Activated CD8-positive, alpha-beta memory T cell treated with anti-CD3 and anti-CD28 coated beads, Interleukin-2, amount 50 U/mL, for 48 hours (primary cell): Measurements from ENCODE around the gene SLC35F2.
"Not testable (repeated sequence)": the region's sequence is repeated elsewhere in the genome, so short reads cannot be mapped to it uniquely, and the experiment has no call there.

Experiments used
- DNase-seq: peaks from one replicate; pipeline ENCODE4 v3.0.0-alpha.2; 2020

The SLC35F2 gene

DNA sequence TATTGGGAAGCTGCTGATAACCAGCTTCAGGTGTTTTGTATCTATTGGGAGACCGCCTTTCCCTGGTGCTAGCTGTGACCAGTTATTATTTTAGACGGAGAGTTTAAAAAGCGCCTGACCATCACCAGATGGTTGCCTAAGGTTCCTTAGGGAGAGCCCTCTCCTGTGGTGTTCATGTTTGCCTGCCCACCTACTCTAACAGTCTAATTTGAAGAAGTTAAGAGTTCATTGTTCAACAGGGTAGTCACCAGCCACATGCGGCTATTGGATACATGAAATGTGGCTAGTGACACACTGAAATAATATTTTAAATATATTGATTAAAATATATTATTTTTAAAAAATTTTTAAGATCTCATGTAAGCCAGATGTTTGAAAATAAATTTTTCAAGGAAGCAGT, 75.5 kb downstream of the SLC35F2 start:
- DNase-seq, result no peak

DNA sequence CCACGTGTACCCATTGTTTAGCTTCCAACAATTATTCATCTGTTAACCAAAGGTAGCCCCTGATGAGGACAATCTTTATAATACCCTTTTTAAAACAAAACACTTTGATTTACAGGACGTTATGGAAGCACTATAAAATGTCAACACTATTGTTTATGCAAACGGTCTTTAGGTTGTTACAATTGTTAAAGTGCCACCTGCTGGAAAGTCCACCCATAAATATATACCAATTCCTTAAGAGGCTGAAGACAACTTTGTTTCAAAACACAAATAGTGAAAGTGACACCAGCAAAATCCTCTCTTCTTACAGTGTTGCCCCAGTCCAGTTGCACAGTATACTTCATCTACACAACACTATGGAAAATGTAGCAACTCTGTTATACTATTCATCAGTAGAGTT, 77.8 kb downstream of the SLC35F2 start:
- no peak for DNase-seq

DNA sequence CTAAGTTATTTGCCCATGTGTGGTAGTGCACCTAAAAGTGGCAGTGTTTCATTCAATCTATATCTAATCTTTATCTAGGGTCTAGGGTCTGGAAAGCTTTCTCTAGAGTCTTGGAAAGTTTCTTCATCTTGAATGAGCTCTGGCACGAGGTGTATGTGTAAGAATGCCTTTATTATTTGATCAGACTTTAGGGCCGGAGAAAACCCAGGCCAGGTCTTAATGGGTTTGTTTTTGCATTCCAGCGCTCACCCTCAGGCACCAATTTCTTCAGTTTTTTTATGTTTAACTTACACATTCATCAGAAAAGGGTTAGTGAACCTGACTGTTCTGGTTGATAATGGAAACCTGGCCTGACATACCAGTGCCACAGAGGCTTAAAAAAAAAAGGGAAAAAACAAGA, 78.5 kb downstream of the SLC35F2 start:
- no peak for DNase-seq

DNA sequence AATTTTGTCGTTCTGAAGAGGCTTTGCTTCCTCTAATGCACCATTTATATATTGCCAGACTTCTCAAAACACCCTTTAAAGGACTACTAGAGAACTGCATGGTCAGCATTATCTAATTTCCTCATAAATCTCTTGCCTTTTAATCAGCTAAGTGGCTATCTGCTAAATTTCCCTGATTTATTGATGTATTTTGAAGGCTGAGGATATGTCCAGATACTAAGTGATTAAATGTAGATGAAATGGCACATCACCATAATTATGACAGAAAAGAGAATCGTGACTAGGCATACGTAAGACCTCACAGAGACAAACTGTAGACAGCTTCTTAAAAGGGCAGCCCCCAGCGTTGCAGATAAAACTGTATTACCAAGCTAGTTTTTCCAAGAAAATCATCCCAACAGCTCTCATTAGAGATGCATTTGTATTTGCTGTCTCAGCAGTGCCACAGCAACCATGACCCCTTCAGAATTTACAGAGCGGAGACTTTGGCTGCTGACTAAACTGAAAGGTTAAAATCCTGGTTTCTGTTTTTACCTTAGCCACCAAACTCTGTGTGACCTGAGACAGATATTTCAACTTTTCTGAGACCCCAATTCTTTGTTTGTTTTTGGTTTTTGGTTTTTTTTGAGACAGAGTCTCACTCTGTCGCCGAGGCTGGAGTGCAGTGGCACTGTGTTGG, 79.6 kb downstream of the SLC35F2 start:
- no peak for DNase-seq

DNA sequence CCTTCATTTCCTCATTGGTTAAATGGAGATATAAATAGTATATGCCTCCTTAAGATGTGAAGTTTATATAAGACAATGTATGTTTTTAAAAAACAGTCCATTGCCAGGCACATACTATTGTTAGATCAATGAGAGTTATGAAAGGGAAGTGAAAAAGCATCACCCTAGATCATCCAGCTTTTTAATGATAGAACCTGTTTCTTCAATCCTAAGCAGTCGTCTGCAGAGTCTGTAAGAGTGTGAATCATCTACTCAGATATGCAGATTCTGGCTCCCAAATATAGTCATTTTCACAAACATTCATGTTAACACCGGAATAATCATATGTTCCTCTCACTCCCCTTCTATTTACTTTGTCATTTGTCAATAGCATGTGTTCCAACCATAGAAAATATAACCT, 81.5 kb downstream of the SLC35F2 start:
- no peak for DNase-seq

DNA sequence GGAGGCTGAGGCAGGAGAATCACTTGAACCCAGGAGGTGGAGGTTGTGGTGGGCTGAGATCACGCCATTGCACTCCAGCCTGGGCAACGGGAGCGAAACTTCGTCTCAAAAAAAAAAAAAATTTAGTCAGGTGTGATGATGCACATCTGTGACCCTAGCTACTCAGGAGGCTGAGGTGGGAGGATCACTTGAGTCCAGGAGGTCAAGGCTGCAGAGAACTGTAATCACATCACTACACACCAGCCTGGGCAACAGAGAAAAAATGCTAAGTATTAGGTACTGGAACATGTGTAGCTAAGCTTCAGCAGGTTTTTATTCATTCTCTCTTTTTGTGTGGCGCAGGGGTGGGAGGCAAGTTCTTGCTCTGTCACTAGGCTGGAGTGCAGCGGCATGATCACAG, 82.5 kb downstream of the SLC35F2 start:
- DNase-seq, result no peak

DNA sequence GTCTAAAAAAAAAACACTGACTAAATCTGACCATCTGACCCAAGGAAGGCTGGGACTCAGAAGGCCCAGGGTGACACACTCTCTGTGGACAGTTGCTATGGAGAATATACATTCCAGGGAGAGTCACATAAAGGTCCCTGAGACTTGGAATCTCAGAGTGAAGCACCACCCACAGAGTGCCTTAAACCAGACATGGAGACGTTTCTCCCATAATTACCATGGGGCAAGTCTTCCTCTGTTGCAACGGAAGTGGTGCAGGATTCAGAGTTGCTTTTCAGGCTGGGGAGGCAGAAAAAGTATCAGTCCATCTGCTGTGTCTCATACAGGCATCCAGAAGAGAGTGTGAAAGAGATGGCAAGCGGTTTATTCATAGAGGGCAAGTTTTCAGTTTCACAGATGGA, 88.0 kb downstream of the SLC35F2 start:
- DNase-seq, result no peak

DNA sequence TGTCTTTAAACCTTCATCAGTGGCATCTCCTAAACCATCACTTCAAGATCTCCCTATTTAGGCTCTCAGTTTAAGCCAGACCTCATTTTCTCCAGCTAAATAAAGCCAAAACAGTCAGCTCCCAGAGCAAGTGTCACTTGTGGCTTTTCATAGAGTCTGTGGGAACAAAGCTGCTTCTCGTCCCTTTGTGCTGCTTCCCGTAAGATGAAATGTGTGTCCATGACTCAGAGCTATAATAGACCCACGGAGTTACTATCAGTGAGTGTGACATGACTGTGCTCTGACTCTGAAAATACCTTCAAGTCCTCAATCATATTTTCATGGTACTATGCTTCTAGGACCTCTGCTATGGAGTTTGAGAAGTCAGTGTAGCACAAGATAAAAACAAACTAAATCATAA, 89.4 kb downstream of the SLC35F2 start:
- DNase-seq, result no peak

DNA sequence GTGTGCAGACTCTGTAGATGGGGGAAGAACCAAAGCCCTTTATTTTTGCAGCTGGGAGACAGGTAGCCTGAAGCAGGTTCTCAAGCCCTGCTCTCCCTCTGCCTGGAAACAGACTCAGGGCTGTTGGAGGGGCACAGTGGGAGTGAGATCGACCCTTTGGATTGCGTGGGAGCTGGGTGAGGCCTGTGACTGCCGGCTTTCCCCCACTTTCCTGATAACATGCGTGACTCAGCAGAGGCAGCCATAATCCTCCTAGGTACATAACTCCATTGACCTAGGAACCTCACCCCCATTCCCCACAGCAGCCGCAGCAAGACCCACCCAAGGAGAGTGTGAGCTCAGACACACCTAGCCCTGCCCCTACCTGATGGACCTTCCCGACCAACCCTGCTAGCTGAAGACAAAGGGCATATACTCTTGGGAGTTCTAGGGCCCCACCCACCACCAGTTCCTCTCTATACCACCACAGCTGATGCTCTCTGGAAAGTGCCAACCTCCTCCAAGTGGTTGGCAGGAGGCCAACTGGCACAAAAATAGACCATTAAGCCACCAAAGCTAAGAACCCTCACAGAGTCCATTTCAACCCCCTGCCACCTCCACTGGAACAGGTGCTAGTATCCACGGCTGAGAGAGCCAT, 99.8 kb downstream of the SLC35F2 start:
- DNase-seq, result not testable (repeated sequence)

DNA sequence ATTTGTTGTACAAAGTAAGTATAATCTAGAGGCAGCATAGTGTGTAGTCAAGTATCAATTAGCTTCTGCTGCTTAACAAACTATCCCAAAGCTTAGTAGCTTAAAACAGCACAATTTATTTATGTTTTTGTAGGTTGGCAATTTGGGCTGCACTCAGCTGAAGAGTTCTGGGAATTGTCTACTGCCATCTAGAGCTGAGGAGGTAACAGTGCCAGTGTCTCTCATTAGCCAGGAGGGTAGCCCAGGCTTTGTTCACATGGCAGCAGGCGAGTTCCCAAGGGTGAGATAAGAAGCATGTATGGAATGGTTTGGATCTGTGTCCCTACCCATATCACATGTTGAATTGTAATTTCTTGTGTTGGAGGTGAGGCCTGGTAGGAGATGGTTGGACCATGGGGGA, 100.9 kb downstream of the SLC35F2 start:
- DNase-seq, result no peak

DNA sequence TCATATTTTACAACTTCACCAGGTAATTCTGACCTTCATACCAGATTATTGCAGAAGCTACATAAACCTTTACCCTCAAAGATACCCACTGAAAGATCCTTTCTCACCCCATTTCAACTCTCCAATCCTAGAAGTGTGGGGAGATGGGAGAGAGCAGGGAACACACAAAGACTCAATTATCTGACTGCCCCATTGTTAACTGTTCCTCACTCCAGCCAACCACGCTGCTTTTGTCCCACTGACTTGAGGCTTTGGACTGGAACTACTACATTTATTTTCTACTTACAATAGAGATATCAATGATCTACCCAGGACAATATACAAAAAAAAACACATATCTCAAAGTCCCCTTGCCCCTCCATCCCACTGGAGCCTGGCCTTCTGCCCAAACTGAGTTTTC, 102.0 kb downstream of the SLC35F2 start:
- no peak for DNase-seq

DNA sequence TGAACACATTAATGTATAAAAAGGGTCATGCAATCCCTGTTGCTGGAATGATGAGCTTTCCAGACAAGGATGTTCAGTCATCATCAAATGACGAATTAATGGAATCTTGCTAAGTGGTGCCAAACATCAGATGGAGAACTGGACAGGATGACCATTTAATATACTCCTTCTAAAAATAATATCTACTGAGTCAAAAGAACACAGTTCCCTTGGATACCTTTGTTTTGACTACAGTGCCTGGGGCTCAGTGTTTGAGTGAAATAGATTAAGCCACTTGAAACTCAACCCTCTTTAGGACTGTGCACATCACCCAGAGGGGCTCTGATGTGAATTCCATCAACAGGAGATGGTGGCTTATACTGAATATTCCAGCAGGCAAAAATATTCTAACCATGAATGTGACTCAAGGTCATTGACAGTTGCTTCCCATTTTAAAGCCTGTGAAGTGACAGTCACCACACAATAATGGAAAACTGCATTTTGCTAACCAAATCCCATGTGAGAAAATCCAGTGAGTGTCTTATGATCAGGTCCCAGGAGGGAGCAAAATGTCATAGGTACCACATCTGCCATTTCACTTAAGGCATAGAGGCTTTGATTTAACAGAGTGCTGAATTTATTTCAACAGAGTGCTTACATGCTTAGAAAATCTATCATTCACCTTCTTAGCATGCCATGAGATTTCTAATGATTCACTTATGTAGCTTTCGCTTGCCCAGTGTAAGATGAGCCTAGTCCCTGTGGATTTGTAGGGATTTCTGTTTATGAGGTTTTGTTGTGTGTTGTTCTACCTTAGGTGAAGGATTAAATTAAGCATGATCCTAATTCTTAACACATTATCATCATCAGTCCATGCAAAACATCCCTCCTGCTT, 105.4 kb downstream of the SLC35F2 start:
- DNase-seq, result no peak

DNA sequence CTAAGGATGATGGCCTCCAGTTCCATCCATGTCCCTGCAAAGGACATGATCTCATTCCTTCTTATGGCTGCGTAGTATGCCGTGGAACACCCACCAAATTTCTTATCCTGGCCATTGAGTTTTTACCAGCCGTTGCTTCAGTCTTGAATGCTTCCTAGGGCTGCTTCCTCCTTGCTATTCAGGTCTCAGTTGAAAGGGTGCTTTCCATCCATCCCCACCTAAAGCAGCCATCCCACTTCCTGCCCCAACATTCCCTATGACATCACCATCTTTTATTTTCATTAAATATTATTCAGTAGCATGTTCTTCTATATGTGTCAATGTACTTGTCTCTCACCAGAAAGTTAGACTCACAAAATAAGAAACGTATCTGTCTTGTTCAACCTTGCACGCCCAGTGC, 106.1 kb downstream of the SLC35F2 start:
- DNase-seq, result no peak

DNA sequence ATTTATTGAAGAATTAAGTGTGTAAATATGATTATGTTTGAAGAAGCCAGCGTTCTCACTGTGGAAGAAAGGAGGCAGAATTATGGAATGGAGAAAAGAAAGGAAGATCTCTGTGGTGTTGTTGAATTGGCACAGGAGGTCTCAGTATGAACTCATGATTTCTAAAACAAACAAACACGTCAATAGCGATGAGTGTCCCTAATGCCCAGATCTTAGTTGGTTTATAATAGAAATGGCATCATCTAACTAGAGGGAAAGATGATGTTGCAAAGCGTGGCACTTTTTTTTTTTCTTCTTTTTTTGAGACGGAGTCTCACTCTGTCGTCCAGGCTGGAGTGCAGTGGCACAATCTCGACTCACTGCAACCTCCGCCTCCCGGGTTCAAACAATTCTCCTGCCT, 107.5 kb downstream of the SLC35F2 start:
- no peak for DNase-seq

DNA sequence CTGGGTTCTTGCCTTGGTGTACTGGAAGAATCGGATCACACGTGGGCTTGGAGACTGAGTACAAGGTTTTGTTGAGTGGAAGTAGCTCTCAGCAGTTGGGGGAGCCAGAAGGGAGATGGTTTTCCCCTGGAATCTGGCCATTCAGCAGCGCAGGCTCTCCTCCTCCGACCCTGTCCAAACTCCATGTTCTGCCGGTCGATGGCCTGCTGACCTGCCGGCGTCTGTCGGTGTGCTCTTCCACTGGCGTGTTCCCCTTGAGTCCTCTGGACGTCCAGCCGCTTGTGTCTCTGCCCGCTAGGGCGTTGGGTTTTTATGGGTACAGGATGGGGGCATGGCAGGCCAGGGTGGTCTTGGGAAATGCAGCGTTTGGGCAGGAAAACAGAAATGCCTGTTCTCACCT, 108.3 kb downstream of the SLC35F2 start:
- no peak for DNase-seq

DNA sequence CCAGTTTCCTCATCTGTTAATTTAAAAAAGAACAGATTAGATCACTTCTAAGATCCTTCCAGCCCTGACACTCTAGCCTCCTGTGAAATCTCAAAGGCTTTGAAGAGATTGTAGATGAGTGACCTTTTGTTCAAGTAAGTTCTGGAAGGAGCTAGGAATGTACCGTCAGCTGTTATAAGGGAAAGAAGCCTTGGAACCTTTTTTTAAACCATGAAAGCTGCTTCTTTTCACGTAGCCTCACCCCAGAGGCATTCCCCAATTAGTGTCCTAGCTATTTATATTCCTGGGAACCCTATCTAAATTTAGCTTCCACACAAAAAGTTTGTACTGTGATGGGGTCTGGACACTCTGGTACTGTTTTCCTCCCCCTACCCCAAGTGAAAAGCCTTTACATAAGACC, 111.0 kb downstream of the SLC35F2 start:
- DNase-seq, result no peak

DNA sequence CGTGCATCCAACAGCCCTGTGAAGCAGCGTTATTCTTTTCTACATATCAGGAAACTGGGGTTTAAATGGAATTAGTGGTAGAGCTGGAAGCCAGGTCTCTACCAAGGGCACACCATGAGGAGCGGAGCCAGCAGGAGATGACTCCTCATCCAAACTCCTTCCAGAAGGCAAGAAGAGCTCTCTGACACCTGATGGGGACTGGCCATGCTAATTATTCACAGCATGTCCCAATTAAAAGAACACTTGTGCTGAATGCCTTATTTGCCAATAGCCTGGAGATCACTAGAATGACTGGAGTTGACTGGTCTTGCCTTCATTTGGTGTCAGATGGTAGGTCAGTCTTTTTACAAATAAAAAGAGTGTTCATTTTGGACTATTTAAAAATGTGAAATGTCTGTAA, 113.9 kb downstream of the SLC35F2 start:
- no peak for DNase-seq

DNA sequence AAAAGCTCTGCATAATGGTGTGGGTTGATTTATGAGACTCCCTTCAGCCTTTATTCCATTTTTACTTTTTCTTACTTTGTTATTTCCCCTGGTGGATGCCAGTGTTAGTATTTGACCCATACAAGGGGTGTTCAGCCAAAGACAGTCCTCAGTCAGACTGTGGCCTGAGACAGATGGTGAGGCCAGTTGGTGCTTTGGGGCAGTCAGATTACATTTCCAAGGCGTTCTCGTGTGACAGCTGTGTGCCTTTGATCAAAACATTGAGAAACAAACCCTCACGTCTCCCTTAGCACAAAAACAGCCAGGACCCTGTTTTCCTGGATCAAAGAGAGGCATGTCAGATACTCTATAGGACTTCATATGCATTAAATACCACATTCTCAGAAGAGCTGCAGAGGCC, 115.4 kb downstream of the SLC35F2 start:
- DNase-seq, result no peak

DNA sequence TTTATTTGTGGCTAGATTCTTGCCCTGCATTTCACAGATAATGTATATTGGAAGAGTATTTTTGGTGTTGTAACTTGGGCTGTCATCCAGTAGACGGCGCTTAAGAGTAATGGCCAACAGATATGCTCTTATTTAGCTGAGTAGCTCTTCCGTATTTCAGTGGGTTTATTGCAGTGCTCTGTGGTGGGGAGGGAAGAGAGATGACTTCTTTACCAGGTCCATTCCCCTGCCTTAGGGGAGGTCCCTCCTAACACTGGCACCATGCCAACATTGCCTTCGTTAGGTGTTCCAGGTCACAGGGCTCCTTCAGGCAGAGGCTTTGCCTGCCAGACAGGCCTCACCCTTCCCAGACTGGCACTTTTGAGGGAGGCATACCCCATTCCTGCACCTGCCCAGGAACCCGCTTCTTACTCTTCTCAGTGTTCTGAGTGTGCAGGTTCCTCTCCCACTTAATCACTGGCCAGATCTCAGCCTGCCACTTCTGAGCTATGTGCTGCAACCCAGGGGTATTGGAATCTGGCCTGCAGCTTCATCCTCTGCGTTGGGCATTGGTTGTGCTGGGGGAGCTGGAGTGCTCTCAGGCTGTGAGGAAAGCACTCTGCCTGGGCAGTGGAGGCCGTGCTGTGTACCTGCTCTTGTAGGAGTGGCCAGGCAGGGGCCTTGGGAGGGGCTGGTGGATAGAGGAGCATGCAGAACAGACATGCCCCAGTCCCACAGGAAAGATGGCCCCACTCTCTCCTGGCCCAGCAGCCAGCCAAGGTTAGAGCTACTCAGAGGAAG, 117.4 kb downstream of the SLC35F2 start:
- DNase-seq, result no peak
